Fibroblast of gingiva (primary cell): ENCODE data around the gene MEF2D.

Experiments used
- DNase-seq: peaks from one replicate; pipeline ENCODE4 v3.0.0-alpha.2; 2011; ENCODE audit warnings: low read depth

MEF2D gene

GRCh38 chr1:156500793-156501506 is 375 bp upstream of the MEF2D start:
- peak; percentile 99 for DNase-seq

- peak; percentile 38 for DNase-seq
Observed at GRCh38 chr1:156499842-156500542, 583 bp downstream of the MEF2D start.

- no peak for DNase-seq
Observed at GRCh38 chr1:156499194-156499841, 1.3 kb downstream of the MEF2D start.

GRCh38 chr1:156498432-156499193 is 2.0 kb downstream of the MEF2D start:
- DNase-seq, result no peak

GRCh38 chr1:156497743-156498431 is 2.7 kb downstream of the MEF2D start:
- no peak for DNase-seq

- DNase-seq, result no peak
Observed at GRCh38 chr1:156497078-156497742, 3.4 kb downstream of the MEF2D start.

- DNase-seq, result no peak
Observed at GRCh38 chr1:156496211-156496761, 4.3 kb downstream of the MEF2D start.

GRCh38 chr1:156495401-156496140 is 5.0 kb downstream of the MEF2D start:
- no peak for DNase-seq

- no peak for DNase-seq
Observed at GRCh38 chr1:156494309-156494895, 6.2 kb downstream of the MEF2D start.

- DNase-seq, result no peak
Observed at GRCh38 chr1:156493742-156494141, 6.8 kb downstream of the MEF2D start.

- DNase-seq, result no peak
Observed at GRCh38 chr1:156493154-156493631, 7.4 kb downstream of the MEF2D start.

GRCh38 chr1:156492591-156493080 is 7.9 kb downstream of the MEF2D start:
- no peak for DNase-seq

- DNase-seq, result no peak
Observed at GRCh38 chr1:156492013-156492590, 8.5 kb downstream of the MEF2D start.

- DNase-seq, result no peak
Observed at GRCh38 chr1:156491151-156491949, 9.2 kb downstream of the MEF2D start.

- no peak for DNase-seq
Observed at GRCh38 chr1:156490401-156491032, 10.1 kb downstream of the MEF2D start.

GRCh38 chr1:156489935-156490293 is 10.7 kb downstream of the MEF2D start:
- no peak for DNase-seq

- no peak for DNase-seq
Observed at GRCh38 chr1:156489166-156489934, 11.2 kb downstream of the MEF2D start.
